ENCODE data around the gene MARCHF7. TPM values are rescaled to one million over a fixed set of nuclear protein-coding genes. Genes with fewer than 3 reads are reported as not detected.

The MARCHF7 gene
- total and polyA plus RNA-seq, 10 of the 15 experiments (the other 5 are each of a cell fraction or from before 2014, with no cell fraction given), result 39.4 to 111 (median 66.5) TPM

- Histone ChIP-seq H3K79me2 (ENCODE audit: control insufficient read depth, insufficient read depth, low read length) (peaks cover 17% of the 10 kb centered on the region), H3K27ac (ENCODE audit: control insufficient read depth, insufficient read depth) (no peak overlapping the region), H3K36me3 (ENCODE audit: control insufficient read depth in 2 of 2, insufficient read depth in 2 of 2, low read length in 1 of 2) (peaks cover 4 to 44% of the 10 kb centered on the region in 2 experiments), H3K9ac (ENCODE audit: control insufficient read depth, insufficient read depth, low read length) (no peak overlapping the region), H3K9me3 (replicated peaks; ENCODE audit: control insufficient read depth, insufficient read depth, low read length) (no peaks in the 10 kb centered on the region), H3K27me3 (replicated peaks in 1 of 2; ENCODE audit: control insufficient read depth in 2 of 2, insufficient read depth in 2 of 2, low read length in 1 of 2) (no peaks in the 10 kb centered on the region), H3K4me3 (no peak overlapping the region), H3K4me1 (ENCODE audit: control insufficient read depth, insufficient read depth, low read length) (no peaks in the 10 kb centered on the region), H4K20me1 (ENCODE audit: control insufficient read depth, insufficient read depth) (no peaks in the 10 kb centered on the region; the same call in 1 of the 2 replicates), H3K4me2 (ENCODE audit: control insufficient read depth, insufficient read depth) (no peak overlapping the region), H2AFZ (ENCODE audit: control insufficient read depth, low read depth, low read length) (no peak overlapping the region)
- in situ Hi-C loops (cut with MboI) (no loop called here), intact Hi-C loops (cut with micrococcal nuclease; ENCODE audit: unreplicated experiment) (no loop called here)
- RAD21 ChIA-PET (ENCODE audit: unreplicated experiment), result no interaction called here
- CTCF ChIA-PET, result no interaction called here
- no peak for TF ChIP-seq ZBED1 (IDR thresholded peaks at IDR 0.05; ENCODE audit: borderline replicate concordance)
- no peak for TF ChIP-seq NBN (IDR thresholded peaks at IDR 0.05)
- TF ChIP-seq PAX5 (IDR thresholded peaks at IDR 0.05; ENCODE audit: borderline replicate concordance, low read depth, low read length), result no peak
- no peak for TF ChIP-seq TARDBP (IDR thresholded peaks at IDR 0.05; ENCODE audit: borderline replicate concordance)
- TF ChIP-seq CREM (IDR thresholded peaks at IDR 0.05; ENCODE audit: low read depth), result no peak
- TF ChIP-seq MTA3 (IDR thresholded peaks at IDR 0.05; ENCODE audit: borderline replicate concordance, low read length), result no peak
- TF ChIP-seq RFX5 (IDR thresholded peaks at IDR 0.05; ENCODE audit: low read depth, low read length), result no peak
- no peak for TF ChIP-seq JUNB (IDR thresholded peaks at IDR 0.05)
- TF ChIP-seq CHD2 (IDR thresholded peaks at IDR 0.05; ENCODE audit: borderline replicate concordance, low read depth, low read length), result no peak
- TF ChIP-seq ATF2 (IDR thresholded peaks at IDR 0.05; ENCODE audit: low read length), result no peak
- no peak for TF ChIP-seq EZH2 (IDR thresholded peaks at IDR 0.05; ENCODE audit: borderline replicate concordance, control insufficient read depth, low read depth, low read length)
- no peak for TF ChIP-seq SMC3 (IDR thresholded peaks at IDR 0.05; ENCODE audit: borderline replicate concordance, low read length)
- TF ChIP-seq SKIL (IDR thresholded peaks at IDR 0.05; ENCODE audit: low read depth, poor library complexity, severe bottlenecking), result no peak
- TF ChIP-seq WRNIP1 (IDR thresholded peaks at IDR 0.05; ENCODE audit: borderline replicate concordance, low read depth, low read length), result no peak
- TF ChIP-seq FOS (IDR thresholded peaks at IDR 0.05; ENCODE audit: borderline replicate concordance, extremely low read depth, insufficient read length), result no peak
- no peak for TF ChIP-seq EP300 (IDR thresholded peaks at IDR 0.05; ENCODE audit: borderline replicate concordance in 1 of 2, control insufficient read depth in 1 of 2, low read depth in 2 of 2, low read length in 2 of 2)
- no peak for TF ChIP-seq RUNX3 (IDR thresholded peaks at IDR 0.05; ENCODE audit: low read length)
- TF ChIP-seq SREBF2 (IDR thresholded peaks at IDR 0.05; ENCODE audit: low read length), result no peak
- no peak for TF ChIP-seq BMI1 (IDR thresholded peaks at IDR 0.05; ENCODE audit: borderline replicate concordance)
- no peak for TF ChIP-seq CBX5 (IDR thresholded peaks at IDR 0.05; ENCODE audit: low read depth)
- ATAC-seq (no peak), DNase-seq (ENCODE audit: low read depth, low spot score) (no peak), FAIRE-seq (no peak)
- 100% methylated on average over 1 of the region's 1 CpG for WGBS (ENCODE audit: insufficient coverage, insufficient replicate concordance, low lambda C conversion rate, missing lambda C conversion rate)
- POLR2A ChIA-PET, result no interaction called here
- no TSS peak for BruUV-seq (replicated peaks)
- SMC1A ChIA-PET (ENCODE audit: uncharacterized antibody, unreplicated experiment), result no interaction called here
Observed at GRCh38 chr2:159750873-159751272, 38.6 kb downstream of the MARCHF7 start.

Measured in GM12878 (cell line).